DOHH2 (cell line): ENCODE results near the gene PLXNB3.

Source experiments
- CTCF ChIP-seq: fragments of 200-600 bp; sonication (generic); IDR thresholded peaks from one replicate; pipeline ENCODE4 v1.5.1; 2014; ENCODE audit warnings: antibody characterized with exemption, mild to moderate bottlenecking, low read depth, low read length; ENCODE audit not compliant: poor library complexity, severe bottlenecking
- EZH2phosphoT487 ChIP-seq: fragments of 200-600 bp; sonication (generic); IDR thresholded peaks from 2 replicates; pipeline ENCODE4 v1.6.1; 2017; ENCODE audit warnings: borderline replicate concordance, mild to moderate bottlenecking, antibody characterized with exemption, low read length, moderate library complexity, mixed read lengths

DNA sequence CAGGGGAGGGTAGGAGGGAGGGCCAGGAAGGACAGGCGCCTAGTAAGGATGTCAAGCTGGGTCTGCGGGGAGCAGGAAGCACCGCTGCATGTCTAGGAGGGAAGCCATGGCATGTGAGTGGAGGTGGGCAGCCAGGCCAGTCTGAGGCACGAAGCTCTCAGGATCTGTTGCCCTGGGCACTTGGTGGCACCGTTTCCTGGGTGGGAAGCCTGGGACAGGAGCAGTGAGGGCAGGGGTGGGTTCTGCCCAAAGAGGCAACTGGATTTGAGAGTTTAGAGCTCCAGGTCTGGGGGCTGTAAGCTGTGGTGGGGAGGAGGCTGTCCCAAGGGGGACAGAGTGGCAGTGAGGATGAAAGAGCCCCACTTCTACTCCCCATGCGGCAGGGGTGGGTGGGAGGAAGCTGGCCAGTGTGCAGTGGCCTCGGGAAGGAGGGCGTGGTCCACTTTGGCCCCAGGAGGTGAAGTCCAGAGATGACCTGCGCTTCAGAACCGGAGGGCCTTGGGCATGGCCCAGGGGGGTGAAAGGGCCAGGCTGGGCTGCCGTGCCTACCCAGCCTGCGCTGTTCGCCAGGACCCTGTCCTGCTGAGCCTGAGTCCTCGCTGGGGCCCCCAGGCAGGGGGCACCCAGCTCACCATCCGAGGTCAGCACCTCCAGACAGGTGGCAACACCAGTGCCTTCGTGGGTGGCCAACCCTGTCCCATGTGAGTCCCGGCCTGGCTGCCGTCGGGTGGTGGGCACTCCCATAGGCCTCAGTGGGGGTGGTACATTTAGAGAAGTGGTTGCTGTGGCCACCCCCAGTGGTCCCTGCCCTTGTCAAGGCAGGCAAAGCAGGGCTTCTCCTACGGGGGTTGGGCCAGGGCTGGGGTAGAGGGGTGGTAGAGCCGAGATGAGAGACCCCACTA is 8.5 kb downstream of the PLXNB3 start:
- no peak for TF ChIP-seq CTCF
- TF ChIP-seq EZH2phosphoT487: no peak
